GM10248 (cell line): ENCODE results near the gene CPSF4L.
"Not testable (repeated sequence)": the region's sequence is repeated elsewhere in the genome, so short reads cannot be mapped to it uniquely, and the experiment has no call there.

ENCODE experiments used
- CTCF ChIA-PET: fragments of 300-600 bp; sonication (Branson Sonifier 250); formaldehyde crosslinking; extraction: SDS; loops from one replicate; lab custom pipeline; 2021; ENCODE audit warnings: antibody characterized with exemption; lab: Yijun Ruan, JAX
- POLR2A ChIA-PET: fragments of 350-650 bp; sonication (Branson Sonifier 250); formaldehyde crosslinking; extraction: SDS; loops from one replicate; lab custom pipeline; 2020; ENCODE audit warnings: antibody characterized with exemption; lab: Yijun Ruan, JAX
- DNase-seq: peaks from one replicate; pipeline ENCODE4 v3.0.0; 2012; ENCODE audit errors: extremely low spot score
- TF ChIP-seq, protein P1 (sequence below): IDR thresholded peaks from 2 replicates; pipeline ENCODE4 v1.5.1; 2012; ENCODE audit warnings: mild to moderate bottlenecking, low read depth; ENCODE audit errors: extremely low read depth, missing control alignments, control extremely low read depth

CPSF4L gene

DNA sequence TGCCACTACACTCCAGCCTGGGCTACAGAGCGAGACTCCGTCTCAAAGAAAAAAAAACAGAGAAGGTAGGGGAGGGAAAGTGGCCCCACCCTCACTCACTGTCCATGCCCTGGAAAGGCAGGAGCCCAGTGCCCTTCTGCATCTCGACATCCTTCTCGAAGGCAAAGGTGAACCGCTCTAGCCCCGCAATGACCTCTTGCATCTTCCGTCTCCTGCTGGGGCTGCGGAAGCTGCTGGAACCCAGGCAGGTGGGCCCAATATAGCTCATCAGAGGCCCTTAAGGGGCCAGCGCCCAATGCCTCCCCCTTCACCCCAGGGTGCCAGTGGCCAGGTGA, at the start of gene CPSF4L:
Gene CPSF4L (minus strand): TSS at position 264 of the 335 bp plus-strand sequence. CDS start 62 bp downstream, at position 202.
- ChIA-PET POLR2A (no interaction called here), CTCF (interaction anchor here (3.9 kb wide), 1 partner anchor 109 kb away, joined by 19 read pairs; no protein-coding TSS in a partner anchor)
- TF ChIP-seq, protein P1, sequence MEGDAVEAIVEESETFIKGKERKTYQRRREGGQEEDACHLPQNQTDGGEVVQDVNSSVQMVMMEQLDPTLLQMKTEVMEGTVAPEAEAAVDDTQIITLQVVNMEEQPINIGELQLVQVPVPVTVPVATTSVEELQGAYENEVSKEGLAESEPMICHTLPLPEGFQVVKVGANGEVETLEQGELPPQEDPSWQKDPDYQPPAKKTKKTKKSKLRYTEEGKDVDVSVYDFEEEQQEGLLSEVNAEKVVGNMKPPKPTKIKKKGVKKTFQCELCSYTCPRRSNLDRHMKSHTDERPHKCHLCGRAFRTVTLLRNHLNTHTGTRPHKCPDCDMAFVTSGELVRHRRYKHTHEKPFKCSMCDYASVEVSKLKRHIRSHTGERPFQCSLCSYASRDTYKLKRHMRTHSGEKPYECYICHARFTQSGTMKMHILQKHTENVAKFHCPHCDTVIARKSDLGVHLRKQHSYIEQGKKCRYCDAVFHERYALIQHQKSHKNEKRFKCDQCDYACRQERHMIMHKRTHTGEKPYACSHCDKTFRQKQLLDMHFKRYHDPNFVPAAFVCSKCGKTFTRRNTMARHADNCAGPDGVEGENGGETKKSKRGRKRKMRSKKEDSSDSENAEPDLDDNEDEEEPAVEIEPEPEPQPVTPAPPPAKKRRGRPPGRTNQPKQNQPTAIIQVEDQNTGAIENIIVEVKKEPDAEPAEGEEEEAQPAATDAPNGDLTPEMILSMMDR, result no peak
- no peak for DNase-seq

- POLR2A ChIA-PET, result interaction anchor here (1.2 kb wide), 1 partner anchor 83 kb away, joined by 3 read pairs; no protein-coding TSS in a partner anchor
- TF ChIP-seq, protein P1, result no peak
- CTCF ChIA-PET, result interaction anchor here (1.0 to 3.9 kb wide), 11 partner anchors 8 to 79 kb away, joined by 3 to 13 read pairs (median 5); a partner anchor contains a TSS
- no peak for DNase-seq
These were observed 49.7 kb upstream of the CPSF4L start for GRCh38 chr17:73311428-73311780.

DNA sequence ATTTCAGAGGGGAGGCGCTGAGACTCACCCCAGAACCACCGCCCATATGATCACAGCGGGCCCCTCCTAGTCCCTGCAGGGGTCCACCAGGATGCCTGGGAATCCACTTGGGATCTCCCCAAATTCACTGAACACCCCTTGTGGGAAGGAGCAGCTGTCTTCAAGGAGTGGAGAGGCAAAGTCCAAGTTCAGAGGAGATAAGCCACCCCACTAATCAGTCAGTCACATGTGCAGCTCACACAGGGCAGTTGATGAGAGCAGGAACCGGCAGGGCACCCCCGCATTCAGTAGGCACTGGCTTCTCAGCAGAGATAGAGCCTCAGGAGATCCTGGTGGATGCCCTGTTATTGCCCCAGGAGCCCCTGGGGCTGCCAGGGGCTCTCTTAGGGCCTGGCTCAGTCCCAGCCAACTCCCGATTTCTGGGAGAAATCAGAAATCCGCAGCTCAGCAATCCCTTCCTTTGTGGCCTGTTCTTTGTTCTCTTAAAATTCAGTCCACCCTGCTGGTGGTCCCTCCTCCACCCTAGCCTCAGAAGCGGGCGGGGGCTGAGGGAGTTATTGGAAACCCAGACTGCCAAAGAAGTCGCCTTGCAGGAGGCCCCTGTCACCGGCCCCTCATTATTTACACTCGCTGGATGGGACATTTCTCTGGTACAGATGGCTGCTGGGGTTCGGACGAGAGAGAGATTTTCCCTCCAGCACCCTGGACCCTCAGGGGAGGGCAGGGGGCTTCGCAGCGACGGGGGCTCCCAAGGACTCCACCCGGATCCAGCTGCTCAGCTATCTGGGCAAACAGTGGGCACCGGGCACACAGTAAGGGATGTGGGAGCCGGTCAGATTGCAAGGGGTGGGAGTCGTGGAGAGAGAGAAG, 48.3 kb upstream of the CPSF4L start:
- DNase-seq, result no peak
- ChIA-PET CTCF (interaction anchor here (0.8 to 3.9 kb wide), 12 partner anchors 10 to 753 kb away, joined by 3 to 13 read pairs (median 4); a partner anchor contains a TSS), POLR2A (interaction anchor here (1.2 kb wide), 1 partner anchor 82 kb away, joined by 3 read pairs; no protein-coding TSS in a partner anchor)
- TF ChIP-seq, protein P1, result no peak

DNA sequence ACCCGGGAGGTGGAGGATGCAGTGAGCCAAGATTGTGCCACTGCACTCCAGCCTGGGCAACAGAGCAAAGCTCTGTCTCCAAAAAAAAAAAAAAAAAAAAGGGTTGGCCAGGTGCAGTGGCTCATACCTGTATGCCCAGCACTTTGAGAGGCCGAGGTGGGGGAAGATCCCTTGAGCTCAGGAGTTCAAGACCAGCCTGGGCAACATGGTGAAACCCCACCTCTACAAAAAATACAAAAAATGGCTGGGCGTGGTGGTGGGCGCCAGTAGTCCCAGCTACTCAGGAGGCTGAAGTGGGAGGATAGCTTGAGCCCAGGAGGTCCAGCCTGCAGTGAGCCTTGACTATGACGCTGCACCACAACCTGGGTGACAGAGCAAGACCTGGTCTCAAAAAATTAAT, 47.3 kb upstream of the CPSF4L start:
- CTCF ChIA-PET, result interaction anchor here (3.9 kb wide), 1 partner anchor 10 kb away, joined by 10 read pairs; no protein-coding TSS in a partner anchor
- POLR2A ChIA-PET, result not testable (repeated sequence)

DNA sequence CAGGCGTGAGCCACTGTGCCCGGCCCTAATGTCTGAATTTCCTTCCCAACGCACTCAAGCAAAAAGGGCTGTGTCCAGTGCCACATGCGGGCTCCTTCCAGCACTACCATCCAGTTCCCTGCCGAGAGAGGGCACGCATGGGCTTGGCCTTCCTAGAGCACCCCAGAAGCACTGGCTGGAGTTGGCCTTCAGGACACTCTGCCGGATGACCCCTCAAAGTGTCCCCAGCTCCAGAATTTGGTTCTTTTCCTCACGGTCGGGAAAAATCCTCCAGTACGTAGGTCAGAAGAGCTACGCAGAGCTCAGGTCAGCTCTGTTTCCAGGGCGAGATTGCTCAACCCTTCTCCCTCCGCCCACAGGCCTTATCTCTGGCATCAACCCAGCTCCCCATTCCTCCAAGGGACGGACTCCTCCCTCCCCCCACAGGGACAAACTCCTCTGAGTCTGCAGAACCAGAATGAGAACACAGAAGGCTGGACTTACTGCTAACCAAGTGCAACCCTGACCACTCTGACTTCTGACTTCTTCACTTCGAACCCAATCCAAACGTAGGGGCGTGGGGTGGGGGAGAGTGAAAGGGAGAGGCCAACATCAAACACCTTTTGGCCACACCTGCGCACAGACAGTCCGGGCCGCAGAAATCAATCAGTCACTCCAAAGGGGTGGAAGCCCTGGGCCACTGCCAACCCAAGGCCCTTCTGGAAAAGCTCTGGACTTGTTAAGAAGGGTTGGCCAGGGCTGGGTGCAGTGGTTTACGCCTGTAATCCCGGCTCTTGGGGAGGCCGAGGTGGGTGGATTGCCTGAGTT, 46.5 kb upstream of the CPSF4L start:
- TF ChIP-seq, protein P1, result no peak
- CTCF ChIA-PET, result interaction anchor here (3.9 kb wide), 1 partner anchor 9 kb away, joined by 10 read pairs; no protein-coding TSS in a partner anchor

More for the DNA sequence above, 47.3 kb upstream of the CPSF4L start:
- not testable (repeated sequence) for DNase-seq

GRCh38 chr17:73307130-73307529, 45.5 kb upstream of the CPSF4L start:
- POLR2A ChIA-PET, result interaction anchor here (0.7 kb wide), 1 partner anchor 216 kb away, joined by 7 read pairs; no protein-coding TSS in a partner anchor
- TF ChIP-seq, protein P1, result no peak
- DNase-seq, result no peak
- CTCF ChIA-PET, result interaction anchor here (1.0 to 1.5 kb wide), 2 partner anchors 63 to 66 kb away, joined by 3 to 6 read pairs; no protein-coding TSS in a partner anchor

More for the DNA sequence above, 46.5 kb upstream of the CPSF4L start:
- DNase-seq, result no peak
- POLR2A ChIA-PET, result no interaction called here
